SW 1271 (cell line): ENCODE results near the gene KAZN.

ENCODE experiments used
- DNase-seq, 2 experiments: peaks; one replicate each; lab custom pipeline; 2025; lab: John Stamatoyannopoulos, UW

Gene KAZN

GRCh38 chr1:14855801-14856200, 257.3 kb downstream of the KAZN start:
- DNase-seq, result no peak

DNA sequence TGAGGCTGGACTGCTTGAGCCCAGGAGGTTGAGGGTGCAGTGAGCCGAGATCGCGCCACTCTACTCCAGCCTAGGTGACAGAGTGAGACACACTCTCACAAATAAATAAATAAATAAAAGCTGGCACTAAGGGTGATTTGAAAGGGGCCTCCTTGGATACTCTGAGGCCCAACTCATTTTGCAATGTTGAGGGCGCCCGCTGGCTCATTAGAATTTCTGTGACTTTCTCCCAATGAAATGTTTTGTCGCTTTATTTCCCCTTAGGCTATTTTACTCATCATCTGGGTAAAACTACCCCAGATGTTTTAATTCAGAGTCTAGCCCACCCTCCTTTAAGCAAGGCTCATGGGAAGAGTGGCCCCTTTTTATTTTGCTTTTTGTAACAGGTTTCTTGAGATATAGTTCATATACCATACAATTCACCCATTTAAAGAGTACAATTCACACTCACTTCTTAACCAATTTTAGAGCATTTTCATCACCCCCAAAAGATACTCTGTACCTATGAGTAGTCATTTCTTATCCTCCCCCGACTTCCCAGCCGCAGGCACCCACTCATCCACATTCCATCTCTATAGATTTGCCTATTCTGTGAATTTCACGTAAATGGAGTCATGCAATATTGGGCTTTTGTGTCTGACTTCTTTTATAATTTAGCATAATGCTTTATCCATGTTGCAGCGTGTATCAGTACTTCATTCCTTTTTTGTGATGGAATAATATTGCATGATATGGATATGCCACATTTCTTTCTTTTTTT, 259.1 kb downstream of the KAZN start:
- no peak for DNase-seq

GRCh38 chr1:14862114-14862771, 263.8 kb downstream of the KAZN start:
- no peak for DNase-seq

GRCh38 chr1:14865106-14865505, 266.6 kb downstream of the KAZN start:
- no peak for DNase-seq

GRCh38 chr1:14866911-14867612, 268.6 kb downstream of the KAZN start:
- no peak for DNase-seq

DNA sequence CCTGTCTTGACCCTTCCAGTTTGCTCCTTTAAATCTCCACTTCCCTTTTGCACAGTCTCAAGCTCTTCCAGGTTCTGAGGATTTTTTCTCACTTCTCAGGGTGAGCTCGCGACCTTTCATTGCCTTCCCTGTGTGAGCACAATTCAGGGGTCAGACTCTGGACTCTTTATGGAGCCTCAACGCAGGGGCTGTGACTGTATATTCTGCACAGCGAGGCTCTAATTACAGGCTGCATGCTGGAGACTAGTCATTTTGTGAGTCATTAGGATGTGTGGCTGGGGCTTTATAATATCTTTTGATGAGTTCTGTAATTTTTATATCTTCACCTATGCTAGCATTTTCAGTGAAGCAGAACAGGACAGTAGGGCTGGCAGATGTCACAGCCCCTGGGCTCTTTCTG, 270.7 kb downstream of the KAZN start:
- no peak for DNase-seq

- no peak for DNase-seq
These were observed 272.9 kb downstream of the KAZN start for GRCh38 chr1:14871218-14871970.

- no peak for DNase-seq
These were observed 274.3 kb downstream of the KAZN start for GRCh38 chr1:14872762-14873161.

- no peak for DNase-seq
These were observed 275.2 kb downstream of the KAZN start for GRCh38 chr1:14873677-14874076.

GRCh38 chr1:14875524-14876509, 277.3 kb downstream of the KAZN start:
- DNase-seq, result no peak

DNA sequence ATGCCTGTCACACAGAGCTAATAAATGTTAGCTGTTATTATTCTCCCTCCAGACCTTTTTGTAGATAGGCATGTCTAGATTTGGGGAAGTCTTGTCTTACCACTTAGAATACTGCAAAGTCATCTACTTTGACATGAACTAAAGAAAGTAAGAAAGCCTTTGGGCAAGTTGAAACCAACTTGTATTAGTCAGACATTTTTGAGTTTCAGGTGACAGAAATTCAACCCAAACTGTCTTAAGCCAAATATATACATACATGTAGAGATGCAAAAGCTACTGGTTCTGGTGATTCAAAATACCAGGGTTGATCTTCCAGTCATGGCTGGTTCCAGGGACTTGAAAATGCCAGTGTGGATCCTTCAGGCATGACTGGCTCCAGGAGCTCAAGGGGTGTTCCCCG, 278.3 kb downstream of the KAZN start:
- DNase-seq, result no peak

- no peak for DNase-seq
These were observed 278.7 kb downstream of the KAZN start for GRCh38 chr1:14877224-14877623.

- DNase-seq, result no peak
These were observed 279.6 kb downstream of the KAZN start for GRCh38 chr1:14878124-14878523.

DNA sequence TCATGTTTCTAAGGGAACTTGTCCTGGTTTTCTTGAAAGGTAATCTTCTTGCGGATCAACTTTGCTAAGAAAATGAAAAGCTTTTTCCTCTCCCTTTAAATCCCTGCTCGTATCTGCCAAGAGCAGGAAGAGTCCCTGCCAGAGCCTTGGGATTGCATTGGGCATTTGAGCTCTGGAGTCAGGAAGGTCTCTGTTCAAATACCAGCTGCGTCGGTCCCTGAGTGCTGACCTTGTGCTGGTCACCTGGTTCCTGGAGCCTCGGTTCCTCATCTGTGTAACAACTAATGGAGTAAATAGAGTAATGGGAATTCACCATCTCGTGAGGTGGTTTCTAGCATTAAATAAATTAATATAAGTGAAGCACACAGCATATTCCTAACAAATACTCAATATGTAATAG, 280.5 kb downstream of the KAZN start:
- DNase-seq, result no peak

DNA sequence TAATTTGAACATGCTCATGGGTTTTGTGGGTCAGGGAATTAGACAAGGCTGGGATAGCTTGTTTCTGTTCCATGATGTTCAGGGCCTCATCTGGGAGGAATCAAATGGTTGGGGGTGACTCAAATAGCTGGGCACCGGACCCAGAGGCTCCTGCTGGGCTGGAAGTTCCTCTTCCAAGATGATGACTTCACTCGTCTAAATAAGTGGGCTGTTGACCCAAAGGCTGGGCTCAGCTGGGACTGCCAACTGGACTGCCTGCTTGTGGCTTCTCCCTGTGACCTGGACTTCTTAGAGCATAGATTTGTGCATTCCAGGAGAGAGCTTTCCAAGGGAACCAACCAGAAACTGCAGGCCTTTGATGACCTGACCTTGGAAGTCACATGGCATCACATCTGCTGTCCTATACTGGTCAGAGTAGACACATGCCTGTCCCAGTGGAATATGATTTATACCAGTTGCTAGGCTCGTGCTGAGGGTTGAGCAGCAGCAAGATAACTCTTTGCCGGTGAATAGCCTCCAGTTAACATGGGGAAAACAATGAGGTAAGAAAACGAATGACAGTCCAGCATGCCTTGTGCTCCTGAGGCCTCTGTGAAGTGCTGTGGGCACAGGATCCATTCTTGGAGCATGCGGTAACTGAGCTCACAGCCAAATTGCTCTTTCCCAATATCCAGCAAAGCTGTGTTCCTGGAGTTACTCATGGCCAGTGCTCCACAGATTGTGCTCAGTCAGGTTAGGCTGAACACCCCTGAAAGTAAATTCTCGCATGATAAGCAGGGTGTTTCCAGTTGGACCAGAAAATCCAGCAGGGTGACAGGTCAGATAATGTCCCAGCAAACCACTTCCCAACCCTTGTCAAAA, 282.2 kb downstream of the KAZN start:
- DNase-seq, result no peak

GRCh38 chr1:14881775-14882672, 283.5 kb downstream of the KAZN start:
- no peak for DNase-seq

- DNase-seq, result no peak
These were observed 286.2 kb downstream of the KAZN start for GRCh38 chr1:14884614-14885175.

DNA sequence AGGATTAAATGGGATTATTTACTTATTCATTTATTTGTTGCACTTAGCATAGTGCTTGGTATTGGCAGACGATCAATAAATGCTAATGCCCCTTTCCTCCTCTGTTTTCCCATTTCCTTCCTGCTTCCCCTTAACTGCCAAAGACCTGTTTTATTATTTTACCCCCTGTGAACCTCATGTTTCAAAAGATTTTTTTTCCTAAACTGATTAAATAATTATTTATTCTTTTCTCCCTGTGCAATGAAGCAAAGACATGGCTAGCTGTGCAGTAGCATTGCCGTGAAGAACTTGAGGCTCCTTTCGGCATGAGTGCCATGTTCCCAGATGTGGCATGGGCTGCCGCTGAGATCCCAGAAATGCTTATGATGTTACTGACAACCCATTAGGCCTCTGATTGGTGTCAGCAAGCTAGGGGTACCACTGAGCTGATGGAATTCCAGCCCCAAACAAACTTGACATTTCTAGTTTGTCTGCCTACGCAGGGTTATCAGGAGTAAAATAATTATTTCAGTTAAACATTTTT, 288.6 kb downstream of the KAZN start:
- DNase-seq, result no peak
